HG03460 (cell line): Measurements from ENCODE around the gene RCBTB2.

Experiments
- ATAC-seq: cut with Tn5 transposase; IDR thresholded peaks from one replicate; pipeline ENCODE4 v1.9.1; 2021; ENCODE audit not compliant: unreplicated experiment

The RCBTB2 gene

DNA sequence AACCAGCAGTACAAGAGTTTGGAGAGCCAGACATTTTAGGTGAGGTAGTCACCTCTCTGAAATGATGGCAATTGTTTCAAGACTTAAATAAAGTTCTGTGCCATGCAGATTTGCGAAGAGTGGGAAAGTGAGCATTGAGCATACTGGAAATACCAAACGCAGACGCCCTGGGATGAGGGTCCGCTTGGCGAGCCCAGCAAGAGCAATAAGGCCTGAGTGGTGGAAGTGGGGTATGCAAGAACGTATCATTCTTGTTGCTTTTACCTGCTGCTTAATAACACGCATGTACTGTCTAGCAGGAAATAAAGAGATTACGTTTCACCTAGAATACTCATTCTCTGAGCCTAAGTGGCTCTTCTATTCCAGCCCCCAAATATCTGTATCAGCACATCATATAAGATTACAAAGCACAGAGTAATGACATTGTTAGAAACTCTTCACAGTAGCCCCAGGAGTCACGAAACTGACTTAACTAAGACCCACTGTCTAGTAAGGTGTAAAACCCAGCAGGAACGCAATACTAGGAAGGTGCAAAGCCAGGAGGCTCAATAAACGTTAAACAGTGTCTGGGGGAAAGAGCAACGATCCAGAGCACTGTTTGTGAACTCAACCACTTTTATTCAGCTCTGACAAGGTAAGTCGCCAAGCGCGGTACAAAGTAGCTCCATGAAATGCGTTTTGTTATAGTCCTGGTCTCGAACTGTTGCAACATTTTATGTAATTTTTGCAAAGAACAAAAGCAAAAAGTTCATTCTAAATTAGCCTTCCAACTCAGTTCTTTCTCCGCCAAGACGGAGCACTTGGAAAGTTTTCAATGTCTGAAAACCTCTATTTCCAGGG lies 1.2 kb downstream of the RCBTB2 start:
- ATAC-seq = no peak

DNA sequence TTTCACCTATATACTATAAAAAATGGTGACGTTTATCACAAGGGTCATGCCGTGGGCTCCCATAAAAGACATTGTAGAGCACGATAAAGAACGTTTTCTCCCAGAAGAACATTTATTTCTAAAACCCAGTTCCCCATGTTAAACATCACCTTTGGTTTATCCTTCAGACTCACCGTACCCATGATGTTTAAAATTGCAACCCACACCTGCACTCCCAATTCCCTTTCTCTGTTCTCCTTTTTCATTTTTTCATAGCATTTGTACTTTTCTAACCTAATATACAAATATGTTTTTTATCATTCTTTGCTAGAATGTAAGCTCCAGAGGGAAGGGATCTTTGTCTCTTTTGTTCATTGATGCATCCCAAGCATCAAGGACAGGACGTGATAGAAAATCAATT lies 2.0 kb downstream of the RCBTB2 start:
- ATAC-seq = no peak

DNA sequence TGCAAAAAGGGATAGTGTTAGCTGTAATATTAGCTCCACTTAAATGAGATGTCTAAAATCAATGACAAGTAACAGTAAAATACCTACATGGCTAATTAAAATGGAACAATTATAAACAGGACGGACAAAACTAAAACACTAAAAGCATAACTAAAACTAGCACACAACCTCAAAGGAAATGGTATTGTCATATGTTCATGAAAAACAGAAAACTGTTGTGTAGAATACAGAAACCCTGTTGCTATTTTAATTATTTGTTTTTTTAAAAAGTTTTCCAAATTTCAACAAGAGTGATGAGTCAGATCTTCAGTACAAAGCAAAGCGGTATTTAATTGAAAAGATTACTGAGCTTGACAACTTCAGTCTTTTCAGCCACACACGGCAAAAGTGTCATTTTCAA lies 4.2 kb downstream of the RCBTB2 start:
- no peak for ATAC-seq

DNA sequence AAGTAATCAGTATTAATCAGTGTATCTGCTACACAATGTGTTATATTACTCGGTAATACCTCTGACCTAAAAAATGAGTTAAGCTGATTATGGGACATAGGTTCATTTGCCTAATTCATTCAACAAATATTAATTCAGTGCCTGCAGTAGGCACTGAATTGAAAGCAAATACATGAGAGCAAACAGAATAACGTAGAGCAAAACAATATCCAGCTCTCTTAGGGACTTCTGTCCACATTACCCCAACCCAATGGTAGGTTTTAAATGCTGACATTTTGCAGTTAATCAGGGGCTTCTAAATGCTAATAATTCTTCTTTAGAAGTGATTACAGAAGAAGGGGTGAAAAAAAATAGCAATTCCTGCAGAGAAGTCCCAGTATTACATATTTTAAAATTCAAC lies 4.9 kb downstream of the RCBTB2 start:
- no peak for ATAC-seq

DNA sequence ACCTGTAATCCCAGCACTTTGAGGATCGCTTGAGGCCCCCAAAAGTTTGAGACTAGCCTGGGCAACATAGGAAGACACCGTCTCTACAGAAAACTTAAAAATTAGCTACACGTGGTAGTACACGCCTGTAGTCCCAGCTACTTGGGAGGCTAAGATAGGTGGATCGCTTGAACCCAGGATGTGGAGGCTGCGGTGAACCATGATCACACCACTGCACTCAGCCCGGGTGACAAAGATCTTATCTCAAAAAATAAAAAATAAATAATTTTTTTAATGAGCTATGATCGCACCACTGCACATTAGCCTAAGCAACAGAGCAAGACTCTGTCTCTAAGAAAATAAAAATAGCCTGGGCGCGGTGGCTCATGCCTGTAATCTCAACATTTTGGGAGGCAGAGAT lies 6.6 kb downstream of the RCBTB2 start:
- no peak for ATAC-seq

DNA sequence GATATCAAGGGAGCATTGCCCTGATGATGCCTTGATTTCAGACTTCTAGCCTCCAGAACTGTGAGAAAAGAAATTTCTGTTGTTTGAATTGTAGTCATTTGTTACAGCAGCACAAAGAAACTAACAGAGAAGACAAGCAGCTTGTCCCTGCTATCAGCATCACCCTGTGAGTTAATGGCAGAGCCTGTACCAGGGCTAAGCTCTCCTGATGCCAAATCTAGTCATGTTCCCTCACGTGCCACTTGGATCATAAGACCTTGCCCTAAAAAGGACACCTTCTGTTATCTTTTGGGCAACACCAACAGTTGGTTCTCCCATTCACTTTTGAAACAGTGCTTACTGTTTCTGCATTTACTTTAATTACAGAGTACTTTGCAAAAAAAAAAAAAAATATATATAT lies 14.8 kb downstream of the RCBTB2 start:
- no peak for ATAC-seq

DNA sequence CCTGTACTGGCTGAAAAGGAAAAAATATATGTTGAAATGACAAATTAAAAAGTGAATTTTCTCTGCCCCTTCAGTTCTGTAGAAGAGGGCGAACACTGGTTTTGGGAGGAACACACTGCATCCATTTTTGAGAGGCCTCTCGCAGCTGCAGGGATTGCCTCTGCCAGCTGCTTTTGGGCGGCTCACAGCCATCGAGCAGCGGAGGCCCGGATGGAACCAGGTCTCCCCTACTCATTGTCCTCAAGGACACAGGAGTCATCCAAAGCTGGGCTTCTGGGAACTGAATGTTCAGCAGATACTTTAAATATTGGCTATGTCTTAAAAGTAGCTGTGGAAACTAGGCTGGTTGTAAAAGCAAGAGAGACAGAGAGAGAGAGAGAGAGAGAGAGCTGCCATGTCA lies 17.1 kb downstream of the RCBTB2 start:
- ATAC-seq = no peak

DNA sequence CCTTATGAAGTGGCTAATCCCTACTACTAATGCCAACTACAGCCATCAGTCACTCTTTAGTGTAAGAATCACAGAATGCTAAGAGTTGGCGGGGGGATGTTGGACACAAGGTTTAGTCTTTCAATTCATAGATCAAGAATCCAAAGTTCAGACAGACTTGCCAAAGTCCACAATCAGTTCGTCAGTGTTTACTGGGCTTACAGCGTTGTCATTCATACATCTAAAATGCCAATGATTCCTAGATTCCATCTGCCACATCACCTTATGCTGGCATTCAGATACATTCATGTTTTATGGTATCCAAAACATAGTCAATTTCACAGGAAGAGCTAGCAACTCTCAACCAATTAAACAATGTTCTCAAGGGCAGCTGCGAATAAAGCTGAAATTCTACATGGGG lies 18.1 kb downstream of the RCBTB2 start:
- no peak for ATAC-seq

DNA sequence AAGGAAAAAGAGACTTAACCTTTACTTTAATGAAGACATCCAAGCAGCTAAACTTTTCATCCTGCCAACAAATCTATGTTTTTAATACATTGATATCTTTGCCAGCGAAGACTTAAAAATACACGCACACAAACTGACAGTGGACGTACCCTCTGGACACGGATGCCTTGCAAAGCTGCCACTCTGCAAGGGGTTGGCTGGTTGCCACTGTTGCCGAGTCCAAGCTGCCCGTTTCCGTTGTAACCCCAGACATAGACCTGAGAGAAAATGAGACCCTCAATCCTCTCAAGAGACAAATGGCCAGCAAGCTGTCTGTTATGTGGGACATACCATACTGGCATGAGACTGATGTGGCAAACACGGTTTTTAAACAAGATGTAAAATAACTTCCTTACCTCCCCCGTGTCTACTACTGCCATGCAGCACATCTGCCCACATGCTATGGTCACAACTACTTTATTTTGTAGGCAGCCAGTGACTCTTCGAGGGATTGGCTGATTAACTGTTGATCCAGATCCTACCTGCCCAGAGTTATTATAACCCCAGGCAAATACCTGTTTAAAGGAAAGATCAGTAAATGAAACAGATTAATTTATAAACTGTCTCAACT lies 21.2 kb downstream of the RCBTB2 start:
- no peak for ATAC-seq

DNA sequence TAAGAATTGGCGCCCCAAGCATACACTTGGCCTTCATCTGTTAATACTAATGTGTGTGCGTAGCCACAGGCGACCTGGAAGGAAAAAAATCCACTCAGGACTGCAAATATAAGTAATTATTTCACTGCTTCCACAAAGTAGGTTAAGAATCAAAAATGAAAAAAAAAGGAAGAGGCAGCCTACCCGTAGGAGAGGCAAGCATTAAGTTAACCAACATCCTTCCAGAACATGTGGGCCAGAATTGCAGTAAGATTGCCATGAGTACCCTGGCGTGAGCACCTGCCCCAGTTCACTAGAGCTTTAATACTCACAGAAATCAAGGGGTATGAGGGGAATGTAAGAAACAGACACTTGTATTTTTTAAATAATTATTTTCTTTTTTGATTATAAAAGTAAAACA lies 22.2 kb downstream of the RCBTB2 start:
- no peak for ATAC-seq

DNA sequence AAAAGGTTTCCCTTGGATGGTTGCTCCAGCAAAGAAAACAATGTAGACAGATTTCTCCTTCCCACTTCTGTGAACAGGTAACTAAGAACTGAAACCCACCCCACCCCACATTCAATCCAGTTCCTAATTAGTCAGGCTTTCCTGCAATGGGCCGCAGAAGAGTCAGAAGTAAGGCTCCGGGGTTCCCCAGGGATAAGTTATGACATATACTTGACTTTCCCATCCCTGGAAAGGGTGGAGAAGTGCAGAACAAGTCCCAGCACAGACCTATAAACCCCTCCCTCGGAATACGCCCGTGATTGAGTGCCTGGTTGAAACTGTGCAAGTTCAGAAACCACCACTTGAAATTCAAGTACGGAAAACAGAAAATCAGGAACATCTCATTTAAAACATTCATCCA lies 24.9 kb downstream of the RCBTB2 start:
- ATAC-seq = no peak

DNA sequence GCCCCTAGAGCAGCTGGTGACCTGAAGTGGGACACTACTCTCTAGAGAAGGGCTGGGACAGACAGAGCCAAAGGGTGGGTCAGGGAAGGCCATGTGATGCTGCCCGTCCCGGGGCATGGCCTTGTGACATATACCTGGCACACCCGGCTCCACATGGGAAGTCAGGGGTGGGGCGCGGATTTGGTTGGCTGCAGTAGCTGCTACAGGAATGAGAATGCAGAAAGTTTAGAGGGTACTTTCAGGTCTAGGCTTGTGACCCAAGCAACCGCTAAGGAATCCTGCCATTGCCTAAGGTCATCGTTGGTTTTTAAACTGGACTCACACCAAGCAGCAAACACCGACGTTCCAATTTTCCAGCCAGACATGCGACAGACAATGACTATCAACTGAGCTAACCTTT lies 25.9 kb downstream of the RCBTB2 start:
- ATAC-seq = no peak

DNA sequence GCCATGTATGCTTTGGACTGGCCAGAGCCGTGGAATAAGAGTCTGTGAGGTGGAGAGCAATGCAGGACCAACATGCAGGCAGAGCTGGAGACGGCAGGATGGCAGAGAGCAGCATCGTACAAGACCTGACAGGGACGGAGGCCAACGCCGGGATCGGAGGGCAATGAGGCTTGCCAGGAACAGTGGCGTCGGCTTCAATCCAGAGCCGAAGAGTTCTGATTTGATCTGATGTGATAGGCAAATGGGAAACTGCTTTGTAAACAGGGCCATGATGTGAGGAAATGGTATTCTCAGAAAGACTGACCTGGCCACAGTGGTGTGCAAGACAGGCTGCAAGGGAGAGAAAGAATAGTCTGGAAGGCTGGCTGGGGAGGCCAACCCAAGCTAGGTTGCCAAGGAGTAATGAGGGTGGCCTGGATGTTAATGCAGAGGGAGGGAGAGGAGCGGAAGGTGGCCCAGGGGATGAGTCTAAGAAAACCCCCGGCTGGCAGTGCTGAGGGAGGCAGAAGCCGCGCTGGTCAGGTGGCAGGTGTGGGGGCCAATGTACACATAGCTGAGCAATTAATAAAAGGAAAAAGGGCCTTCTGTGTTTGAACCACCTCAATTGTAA lies 26.7 kb downstream of the RCBTB2 start:
- peak; percentile 24 for ATAC-seq

DNA sequence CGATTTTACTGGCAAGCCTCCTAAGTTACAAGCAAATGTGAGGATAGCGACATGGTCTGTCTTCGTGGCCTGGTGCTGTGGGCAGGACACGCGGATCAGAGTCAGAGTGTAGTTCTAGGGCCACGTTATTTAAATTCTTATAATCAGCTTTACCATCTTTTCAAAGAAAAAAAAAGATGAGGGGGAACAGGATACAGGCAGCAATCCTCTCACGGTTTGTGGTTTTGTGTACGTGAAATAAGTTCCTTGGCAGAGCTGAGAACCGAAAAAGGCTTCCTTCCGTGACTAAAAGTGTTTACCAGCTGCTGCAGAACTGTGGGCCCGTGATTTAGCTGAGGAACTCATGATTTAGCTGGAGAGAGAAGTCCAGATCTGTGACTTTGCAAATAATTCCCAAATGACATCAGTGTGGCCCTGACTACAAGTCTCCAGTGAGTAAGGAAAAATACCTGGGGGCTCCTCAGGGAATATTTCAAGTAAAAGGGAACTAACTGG lies 27.2 kb downstream of the RCBTB2 start:
- peak; percentile 56 for ATAC-seq

DNA sequence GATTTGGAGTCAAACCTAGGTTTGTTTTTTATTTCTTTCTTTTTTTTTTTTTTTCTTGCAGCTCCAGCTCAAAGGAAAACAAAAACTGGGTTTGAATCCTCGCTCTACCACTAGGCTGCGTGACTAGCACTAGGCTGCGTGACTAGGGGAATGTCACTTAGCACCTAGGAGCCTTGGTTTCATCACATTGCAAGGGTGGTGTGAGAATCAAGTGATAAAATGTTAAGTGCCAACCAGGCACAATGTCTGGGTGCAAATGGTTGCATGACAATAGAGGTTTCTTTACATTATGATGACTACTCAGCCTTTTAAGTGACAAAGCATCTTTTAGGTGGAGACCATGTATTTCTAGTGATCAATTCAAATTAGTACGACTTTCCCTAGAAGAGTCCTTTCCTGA lies 27.9 kb downstream of the RCBTB2 start:
- no peak for ATAC-seq

DNA sequence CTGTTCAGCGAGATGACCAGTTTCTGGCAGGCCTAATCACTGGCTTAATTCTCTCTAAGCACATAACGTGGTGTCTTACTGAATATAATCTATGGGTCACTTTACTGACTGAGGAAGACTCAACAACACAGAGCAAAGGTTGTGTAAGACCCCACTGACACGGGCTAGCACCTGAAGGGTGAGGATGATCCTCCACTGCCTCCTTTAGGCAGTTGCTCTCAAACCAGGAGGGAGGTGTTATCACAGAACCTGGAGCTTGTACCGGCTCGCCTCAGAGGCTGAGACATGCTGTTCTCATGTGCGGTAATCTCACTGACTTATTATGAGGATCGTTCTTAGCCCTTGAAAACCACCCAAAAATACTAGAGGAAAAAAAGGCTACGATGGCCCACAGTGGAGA lies 28.3 kb downstream of the RCBTB2 start:
- ATAC-seq = no peak

DNA sequence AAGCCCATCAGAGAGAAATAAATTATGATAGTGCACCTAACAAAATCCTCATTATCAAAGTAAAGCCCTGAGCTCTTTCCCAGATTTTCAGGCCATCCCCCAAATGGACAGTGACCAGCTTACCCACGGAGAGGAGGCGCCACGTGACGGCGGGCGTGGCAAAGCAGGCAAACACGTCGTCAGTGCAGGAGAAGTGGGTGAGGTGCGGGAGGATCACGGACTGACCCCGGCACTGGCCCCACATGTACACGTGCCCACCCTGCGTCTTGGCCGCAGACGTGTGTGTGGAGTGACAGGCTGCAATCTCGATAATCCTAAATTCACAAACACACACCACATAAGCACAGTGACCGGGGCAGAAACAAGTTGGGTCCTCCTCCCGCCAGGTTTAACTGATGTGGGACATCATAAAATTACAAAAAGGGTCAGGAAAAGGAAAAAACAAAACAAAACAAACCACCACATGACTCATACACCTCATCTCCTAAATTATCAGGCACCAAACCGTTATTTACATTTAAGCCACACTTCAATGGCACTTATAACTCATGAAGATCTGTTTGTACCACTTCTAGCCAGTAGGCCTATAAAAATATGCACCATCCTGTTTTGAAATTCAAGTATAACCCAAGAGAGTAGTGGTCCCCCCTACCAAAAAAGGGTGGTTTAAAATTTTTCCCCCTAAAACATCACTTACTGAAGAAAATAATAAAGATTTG lies 30.1 kb downstream of the RCBTB2 start:
- ATAC-seq = no peak

DNA sequence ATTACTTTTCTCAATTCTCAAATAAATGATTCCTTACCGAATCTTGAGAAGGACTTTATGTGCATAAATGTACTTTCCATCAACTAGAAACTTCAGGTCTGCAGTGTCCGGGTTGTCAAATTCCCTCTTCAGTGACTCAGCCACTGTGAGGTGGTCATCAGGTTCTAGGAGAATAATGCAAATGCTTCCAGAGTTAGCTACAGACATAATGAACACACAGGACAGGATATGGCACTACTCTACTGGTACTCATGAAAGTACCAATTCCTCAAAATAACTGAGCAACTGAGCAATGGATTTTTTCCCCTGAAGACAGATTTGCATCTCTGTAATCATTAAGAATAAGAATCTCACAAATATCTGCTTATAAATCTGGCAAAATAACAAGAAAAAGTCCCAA lies 31.2 kb downstream of the RCBTB2 start:
- ATAC-seq = peak; percentile 32

DNA sequence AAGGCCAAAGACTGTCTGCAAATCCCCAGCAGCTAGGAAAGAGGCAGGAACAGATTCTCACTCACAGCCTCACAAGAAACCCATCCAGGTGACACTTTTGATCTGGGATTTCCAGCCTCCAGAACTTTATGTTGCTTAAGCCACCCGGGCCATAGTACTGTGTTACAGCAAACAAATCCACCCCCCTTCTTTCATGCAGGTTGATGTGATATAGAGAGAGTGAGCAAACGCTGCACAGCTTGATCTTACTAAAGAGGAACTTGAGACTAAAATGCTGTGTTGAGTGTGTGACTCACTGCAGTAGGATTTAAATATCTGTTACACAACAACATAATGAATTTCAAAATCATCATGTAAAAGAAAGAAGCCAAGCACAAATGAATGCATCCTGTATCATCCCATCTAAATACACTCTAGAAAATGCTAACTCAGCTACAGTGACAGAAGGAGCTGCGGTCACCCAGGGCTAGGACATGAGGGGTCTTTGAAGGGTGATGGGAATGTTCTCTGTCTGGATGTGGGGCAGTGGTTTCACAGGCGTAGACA lies 32.2 kb downstream of the RCBTB2 start:
- peak; percentile 51 for ATAC-seq

DNA sequence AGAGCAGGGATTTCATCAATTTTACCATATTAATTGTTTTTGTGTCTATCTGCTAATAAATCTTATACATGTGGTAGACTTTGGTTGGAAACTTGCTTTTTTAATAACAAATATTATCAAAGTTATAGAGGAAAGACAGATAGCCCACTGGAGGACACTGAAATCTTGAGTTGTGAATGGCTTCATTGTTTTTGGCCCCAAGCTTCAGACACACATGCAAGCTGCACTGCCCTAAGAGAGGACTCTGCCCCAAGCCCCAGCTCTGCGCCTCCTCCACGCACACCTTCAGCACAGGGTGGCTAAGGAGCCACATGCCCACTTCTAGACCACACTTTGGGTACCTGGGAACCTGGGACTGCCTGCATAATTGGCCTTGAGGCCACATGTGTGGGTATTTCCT lies 35.2 kb downstream of the RCBTB2 start:
- no peak for ATAC-seq
